PC-9 (cell line): ENCODE data around the gene WFIKKN2.

Experiments
- CTCF ChIP-seq: fragments of 200-600 bp; sonication (generic); conservative IDR thresholded peaks from 2 replicates; pipeline ENCODE4 v1.6.1; 2017; ENCODE audit warnings: mixed run types, antibody characterized with exemption, mild to moderate bottlenecking, moderate library complexity
- EZH2 ChIP-seq: fragments of 200-600 bp; sonication (generic); IDR thresholded peaks from 2 replicates; pipeline ENCODE4 v1.8.0; 2017; ENCODE audit warnings: antibody characterized with exemption, low read depth

- TF ChIP-seq EZH2 (no peak), CTCF (no peak)
Observed at GRCh38 chr17:50835301-50836234, at the start of gene WFIKKN2.
